CD1c-positive myeloid dendritic cell (primary cell): Measurements from ENCODE around the gene SCN8A.
"Not testable (repeated sequence)": the region's sequence is repeated elsewhere in the genome, so short reads cannot be mapped to it uniquely, and the experiment has no call there.

Source experiments
- DNase-seq: peaks from one replicate; pipeline ENCODE4 v3.0.0-alpha.2; 2016; ENCODE audit errors: extremely low spot score

Gene SCN8A

DNA sequence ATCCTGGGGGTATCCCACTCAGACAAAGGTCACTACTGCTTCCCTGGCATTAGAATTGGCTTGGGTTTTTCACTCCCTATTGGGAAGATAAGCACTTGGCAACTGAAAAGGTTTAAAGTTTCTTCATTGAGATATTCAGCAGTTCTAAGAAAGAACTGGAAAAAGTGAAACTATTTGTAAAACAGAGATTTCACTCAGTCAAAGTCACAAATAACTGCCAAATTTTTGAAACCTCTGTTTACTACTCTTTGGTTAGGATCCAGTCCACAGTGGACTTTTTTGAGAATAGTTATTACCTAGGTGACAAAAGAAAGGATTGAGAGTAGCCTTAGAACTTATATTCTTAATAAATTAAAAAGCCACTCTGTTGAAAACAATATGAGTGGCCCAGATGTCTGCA lies 172.7 kb downstream of the SCN8A start:
- no peak for DNase-seq

GRCh38 chr12:51766067-51766676 lies 175.1 kb downstream of the SCN8A start:
- no peak for DNase-seq

- no peak for DNase-seq
These were observed 180.0 kb downstream of the SCN8A start for GRCh38 chr12:51771008-51771407.

DNA sequence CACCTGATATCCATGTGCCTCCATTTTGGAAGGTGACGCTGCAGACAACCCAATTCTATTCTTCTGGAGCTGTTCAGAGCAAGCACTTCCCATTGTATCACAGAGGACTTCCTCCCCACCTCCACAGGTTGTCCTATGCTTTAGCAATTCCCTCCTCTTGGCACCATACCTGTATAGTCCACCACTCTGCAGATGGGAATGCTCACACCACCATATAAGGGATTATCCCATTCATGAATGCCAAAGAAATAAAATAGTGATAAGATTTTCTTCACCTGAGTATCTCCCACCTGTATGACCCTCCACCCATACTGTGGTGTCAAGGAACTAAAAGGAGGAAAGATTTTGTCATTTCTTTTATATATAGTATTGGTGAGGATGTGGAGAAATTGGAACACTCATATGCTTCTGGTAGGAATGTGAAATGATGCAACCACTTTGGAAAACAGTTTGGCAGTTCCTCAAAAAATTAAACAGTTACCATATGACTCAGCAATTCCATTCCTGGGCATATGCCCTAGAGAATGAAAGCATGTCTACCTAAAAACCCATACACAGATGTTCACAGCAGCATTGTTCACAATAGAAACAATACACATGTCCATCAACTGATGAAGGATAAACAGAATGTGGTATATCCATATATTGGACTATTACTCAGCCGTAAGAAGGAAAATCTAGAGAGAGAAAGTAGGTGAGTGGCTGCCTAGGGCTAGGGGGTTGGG lies 182.3 kb downstream of the SCN8A start:
- peak; percentile 49 for DNase-seq

GRCh38 chr12:51774933-51775332 lies 183.9 kb downstream of the SCN8A start:
- DNase-seq, result no peak

GRCh38 chr12:51777457-51777856 lies 186.4 kb downstream of the SCN8A start:
- DNase-seq, result no peak

- no peak for DNase-seq
These were observed 186.9 kb downstream of the SCN8A start for GRCh38 chr12:51777973-51778372.

GRCh38 chr12:51779876-51780275 lies 188.8 kb downstream of the SCN8A start:
- no peak for DNase-seq

GRCh38 chr12:51784688-51785087 lies 193.7 kb downstream of the SCN8A start:
- no peak for DNase-seq

DNA sequence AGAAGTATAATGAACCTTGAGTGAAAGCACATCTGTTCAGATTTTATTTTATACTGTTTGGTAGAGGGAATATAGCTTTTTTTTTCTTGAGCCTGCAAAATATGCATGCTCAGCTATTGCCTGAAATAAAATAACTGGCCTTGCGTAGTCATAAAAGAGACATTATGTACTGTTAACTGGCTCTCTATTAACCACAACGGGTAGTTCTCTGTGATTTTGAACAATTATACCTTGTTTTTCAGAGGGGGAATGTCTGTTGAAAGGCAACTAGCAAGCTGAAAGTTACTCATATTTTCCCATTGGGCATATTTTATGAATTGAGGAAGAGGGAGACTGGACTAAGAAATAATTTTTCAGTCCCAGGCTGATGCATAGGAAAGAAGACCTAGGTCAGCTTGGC lies 194.9 kb downstream of the SCN8A start:
- no peak for DNase-seq

DNA sequence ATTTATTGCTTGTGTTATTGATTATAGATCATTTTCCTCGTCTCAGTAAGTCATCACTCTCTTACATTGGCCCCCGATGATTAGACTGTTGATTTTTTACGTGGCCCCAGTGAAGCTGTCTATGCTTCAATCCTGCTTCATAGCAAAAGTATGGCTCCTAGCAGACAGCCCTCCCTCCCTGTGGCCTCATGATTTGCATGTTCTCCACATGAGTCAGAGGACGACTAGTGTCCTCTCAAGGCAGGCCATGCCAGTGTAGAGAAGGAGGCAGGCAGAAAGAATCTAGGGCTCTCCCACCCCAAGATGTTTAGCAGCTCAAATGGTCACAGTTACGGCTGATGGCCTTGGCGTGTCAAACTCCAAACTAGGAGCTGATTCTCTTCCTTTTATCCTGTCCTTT lies 197.8 kb downstream of the SCN8A start:
- DNase-seq, result no peak

DNA sequence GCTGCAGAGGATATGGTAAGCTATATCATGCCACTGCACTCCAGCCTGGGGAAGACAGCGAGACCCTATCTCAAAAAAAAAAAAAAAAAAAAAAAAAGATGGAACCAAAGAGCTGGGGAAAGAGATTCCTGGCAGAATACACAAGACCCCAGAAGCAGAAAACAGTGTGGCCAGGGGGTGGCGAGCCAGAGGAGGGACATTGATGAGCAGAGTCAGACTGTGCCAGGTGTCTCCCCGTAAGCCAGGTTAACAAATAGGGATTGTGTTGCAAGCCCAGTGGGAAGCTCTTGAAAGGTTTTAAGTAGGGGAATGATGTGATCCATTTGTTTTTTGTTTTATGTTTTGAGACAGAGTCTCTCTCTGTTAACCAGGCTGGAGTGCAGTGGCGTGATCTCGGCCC lies 201.4 kb downstream of the SCN8A start:
- no peak for DNase-seq

- no peak for DNase-seq
These were observed 202.2 kb downstream of the SCN8A start for GRCh38 chr12:51793201-51793600.

DNA sequence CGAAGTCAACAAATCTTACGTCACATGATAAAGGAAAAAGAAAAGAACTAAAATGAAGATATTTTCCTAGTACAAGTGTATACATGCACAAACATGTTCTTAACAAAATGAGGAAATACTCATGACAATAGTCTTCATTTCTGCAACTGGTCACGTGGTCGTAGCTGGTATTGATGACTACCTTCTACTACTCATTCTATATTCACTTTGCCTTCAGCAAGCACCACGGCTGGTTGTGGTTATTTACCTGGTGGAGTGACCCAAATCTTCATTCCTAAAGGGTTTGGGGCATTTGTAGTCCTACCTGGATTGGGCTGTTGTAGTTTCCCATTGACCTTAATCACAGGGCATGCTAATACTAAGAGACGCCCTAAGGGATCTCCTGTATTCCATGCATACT lies 206.3 kb downstream of the SCN8A start:
- DNase-seq, result no peak

DNA sequence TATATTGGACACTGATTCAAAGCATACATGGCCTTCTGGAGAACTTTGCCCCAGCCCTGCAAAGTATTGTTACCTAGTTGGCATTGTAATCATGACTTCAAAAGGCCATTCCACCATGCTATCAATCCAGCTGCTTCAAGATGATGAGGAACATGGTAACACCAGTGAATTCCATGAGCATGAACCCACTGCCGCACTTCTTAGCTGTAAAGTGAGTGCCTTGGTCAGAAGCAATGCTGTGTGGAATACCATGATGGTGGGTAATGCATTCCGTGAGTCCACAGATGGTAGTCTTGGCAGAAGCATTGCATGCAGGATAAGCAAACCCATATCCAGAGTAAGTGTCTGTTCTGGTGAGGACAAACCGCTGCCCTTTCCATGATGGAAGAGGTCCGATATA lies 207.0 kb downstream of the SCN8A start:
- not testable (repeated sequence) for DNase-seq

GRCh38 chr12:51798501-51798900 lies 207.5 kb downstream of the SCN8A start:
- DNase-seq, result no peak

GRCh38 chr12:51801027-51801426 lies 210.0 kb downstream of the SCN8A start:
- no peak for DNase-seq

- DNase-seq, result no peak
These were observed 215.9 kb downstream of the SCN8A start for GRCh38 chr12:51806896-51807295.

- DNase-seq, result no peak
These were observed 218.2 kb downstream of the SCN8A start for GRCh38 chr12:51809193-51809592.

- no peak for DNase-seq
These were observed 220.5 kb downstream of the SCN8A start for GRCh38 chr12:51811203-51812202.

- DNase-seq, result no peak
These were observed 221.8 kb downstream of the SCN8A start for GRCh38 chr12:51812871-51813270.

- DNase-seq, result no peak
These were observed 222.9 kb downstream of the SCN8A start for GRCh38 chr12:51813931-51814310.
